ENCODE data around the gene HNRNPA3.
"Not testable (repeated sequence)": the region's sequence is repeated elsewhere in the genome, so short reads cannot be mapped to it uniquely, and the experiment has no call there.

HNRNPA3 gene

GRCh38 chr2:177188482-177189469 is 23.8 kb upstream of the HNRNPA3 start:
- DNase-seq (ENCODE audit: low read depth in 3 of 3): no peak

- no peak for DNase-seq (ENCODE audit: low read depth in 3 of 3)
Observed at GRCh38 chr2:177190941-177191340, 21.7 kb upstream of the HNRNPA3 start.

DNA sequence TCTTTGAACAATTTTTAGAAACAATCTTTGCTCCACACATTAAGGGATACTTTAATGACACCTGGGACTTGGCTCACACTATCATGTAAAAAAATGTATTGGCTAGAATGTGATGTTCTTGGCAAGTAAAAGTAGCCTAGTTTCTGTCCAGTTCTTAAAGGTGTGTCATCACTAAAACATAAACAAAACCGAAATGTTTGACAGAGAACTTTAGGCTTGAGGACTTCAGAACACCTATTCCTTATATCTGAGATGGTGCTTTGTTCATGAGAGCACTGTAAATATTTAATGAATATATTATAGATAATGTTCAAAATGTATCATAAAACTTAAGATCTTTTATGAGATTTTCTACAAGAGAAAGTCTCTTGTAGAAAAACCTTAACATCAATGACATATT is 19.8 kb upstream of the HNRNPA3 start:
- no peak for DNase-seq (ENCODE audit: low read depth in 3 of 3)

DNA sequence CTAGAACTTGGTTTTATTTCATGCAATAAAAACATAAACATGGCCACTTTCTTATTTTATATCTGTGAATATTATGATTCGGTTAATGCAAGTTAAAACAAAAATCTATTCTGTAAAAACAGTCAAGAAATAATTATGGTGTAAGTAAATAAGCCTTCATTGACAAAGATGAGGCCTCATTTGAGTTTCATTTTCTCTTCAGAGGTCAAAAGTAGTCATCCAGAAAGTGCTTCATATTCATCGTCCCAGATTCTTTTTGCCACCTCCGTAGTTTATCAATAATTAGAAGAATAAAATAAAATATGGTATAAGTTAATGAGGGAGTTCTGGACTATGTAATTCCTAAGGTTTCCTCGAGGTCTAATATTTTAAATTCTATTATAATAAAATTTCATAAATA is 19.4 kb upstream of the HNRNPA3 start:
- DNase-seq (ENCODE audit: low read depth in 3 of 3): no peak

DNA sequence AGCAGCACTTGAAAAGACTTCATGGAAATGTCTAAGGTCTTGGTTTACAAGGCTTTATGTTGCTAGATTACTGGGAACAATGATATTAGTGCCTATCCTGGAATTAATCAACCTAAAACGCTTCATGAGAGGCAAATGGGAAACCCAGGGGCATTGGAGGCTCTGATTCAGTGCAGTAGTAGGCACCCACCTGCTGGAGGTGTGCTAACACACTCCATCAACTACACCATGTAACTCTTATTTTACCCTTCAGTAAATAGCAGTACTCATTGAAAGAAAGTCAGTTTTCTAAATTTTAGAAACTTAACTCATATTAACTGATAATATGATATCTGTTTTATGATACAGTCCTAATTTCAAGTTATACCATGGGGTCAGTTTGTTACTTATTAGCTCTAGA is 17.4 kb upstream of the HNRNPA3 start:
- DNase-seq (ENCODE audit: low read depth in 3 of 3): no peak

GRCh38 chr2:177200419-177200818 is 12.2 kb upstream of the HNRNPA3 start:
- DNase-seq (ENCODE audit: low read depth in 3 of 3): not testable (repeated sequence)

DNA sequence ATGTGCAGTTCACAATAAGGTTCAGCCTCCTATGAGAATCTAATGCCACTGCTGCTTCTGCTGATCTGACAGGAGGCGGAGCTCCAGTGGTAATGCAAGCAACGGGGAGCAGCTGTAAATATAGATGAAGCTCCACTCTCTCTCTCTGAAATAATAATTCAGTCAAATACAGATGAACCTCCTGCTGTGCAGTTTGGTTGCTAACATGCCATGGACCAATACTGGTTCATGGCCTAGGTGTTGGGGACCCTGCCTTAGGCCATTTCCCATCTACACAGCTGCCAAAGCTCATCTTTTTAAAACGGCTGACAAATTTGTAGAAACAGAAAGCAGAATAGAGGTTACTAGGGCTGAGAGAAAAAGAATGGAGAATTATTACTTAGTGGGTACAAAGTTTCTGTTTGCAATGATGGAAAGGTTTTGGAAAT is 10.7 kb upstream of the HNRNPA3 start:
- no peak for DNase-seq (ENCODE audit: low read depth in 3 of 3)

- DNase-seq (ENCODE audit: low read depth in 3 of 3): no peak
Observed at GRCh38 chr2:177204417-177204816, 8.2 kb upstream of the HNRNPA3 start.

DNA sequence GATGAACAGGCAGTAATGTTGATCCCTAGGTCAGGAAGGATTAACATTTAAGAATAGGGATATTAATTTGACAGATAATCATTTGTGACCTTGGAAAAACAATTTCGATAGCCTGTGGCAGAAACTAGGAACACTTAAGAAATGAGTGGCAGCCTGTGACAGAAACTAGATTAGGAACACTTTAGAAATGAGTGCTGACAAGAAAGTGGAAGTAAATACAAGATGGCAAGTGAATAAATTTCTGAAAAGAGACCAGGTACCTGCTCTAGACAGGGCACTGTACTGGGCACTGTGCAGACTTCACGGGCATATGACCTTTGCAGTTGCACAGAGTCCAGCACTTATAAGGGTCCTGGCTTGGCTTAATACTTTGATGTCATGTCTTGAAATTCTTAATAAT is 5.5 kb upstream of the HNRNPA3 start:
- no peak for DNase-seq (ENCODE audit: low read depth in 3 of 3)

DNA sequence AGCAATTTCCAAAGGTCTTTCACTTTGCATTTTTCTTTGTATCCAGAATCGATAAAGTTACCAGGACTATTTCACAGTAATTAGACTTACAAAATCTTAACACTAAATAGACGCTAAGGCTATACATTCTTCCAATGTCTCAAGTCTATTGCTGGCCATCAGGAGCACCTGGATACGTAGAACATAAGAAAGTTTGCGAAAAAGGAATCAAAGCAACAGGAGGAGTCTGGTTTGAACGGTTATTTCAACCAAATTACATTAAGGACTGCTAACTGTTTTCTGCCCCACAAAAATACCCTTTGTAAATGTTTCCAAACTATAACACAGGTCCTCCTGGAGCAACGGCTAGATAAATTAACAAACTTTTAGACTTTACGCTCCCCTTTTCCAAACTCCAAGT is 1.4 kb upstream of the HNRNPA3 start:
- no peak for DNase-seq (ENCODE audit: low read depth in 3 of 3)

- DNase-seq (ENCODE audit: low read depth in 3 of 3): no peak
Observed at GRCh38 chr2:177211576-177212105, 953 bp upstream of the HNRNPA3 start.

DNA sequence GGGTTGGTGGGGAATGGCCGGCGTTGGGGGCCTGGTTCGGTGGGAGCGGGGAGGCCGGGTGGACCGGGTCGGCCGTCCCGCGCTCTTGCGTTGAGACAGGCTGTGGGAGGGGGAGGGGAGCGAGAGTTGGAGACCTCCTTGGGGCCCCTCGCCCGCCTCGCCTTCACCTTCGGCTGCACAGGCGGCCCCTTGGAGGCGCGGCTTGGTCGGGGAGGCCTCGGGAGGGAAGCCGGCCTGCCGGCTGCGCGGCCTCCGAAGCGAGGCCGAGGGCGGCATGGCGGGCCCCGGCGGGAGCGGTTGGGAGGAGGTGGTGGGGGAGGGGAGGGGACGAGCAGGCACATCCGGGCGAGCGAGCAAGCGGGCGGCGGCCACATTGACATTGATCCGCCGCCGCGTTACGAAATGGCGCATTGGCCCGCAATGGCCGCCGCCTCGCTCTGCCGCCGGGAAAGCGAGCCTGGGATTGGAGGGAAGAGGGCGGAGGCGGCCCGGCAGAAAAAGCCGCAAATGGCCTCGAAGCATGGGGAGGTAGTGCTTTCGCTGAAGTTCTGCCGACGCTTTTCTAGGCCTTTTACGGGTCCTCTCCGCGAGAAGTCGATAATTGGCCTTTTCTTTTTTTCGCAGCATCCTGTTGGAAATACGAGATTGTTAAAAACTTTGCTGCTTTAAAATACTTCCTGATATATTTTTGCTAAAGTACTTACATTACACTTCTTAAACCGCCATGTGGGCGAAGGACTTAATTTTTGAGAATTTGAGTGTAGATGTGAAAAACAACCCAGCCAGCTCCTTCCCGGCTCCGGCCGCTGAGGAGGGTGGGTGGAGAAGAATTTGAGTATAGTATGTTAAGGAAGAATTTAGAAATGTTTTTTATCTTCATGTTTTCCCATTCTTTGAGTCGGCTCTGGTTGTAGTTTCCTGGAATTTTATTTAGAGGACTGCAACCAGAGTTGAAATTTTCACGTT is 580 bp downstream of the HNRNPA3 start:
- peak; percentile 82 to 90 (median 87) for DNase-seq (ENCODE audit: low read depth in 3 of 3)

DNA sequence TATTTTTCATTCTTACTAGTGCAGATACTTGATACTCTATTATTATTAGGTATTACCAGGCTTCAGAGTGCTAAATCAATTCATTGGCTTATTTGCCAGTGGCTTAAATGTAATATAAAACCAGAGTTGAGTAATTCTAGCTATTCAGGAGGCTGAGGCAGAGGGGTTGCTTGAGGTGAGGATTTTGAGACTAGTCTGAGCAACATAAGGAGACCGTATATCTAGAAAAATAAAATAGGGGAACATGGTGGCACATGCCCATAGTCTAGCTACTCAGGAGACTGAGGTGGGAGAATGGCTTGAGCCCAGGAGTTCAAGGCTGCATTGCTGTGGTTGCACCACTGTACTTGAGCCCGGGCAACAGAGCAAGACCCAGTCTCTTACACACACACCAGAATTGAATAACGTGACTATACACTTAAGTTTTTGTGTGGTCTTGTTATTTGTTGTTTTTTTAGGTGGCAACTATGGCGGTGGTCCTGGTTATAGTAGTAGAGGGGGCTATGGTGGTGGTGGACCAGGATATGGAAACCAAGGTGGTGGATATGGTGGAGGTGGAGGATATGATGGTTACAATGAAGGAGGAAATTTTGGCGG is 4.8 kb downstream of the HNRNPA3 start:
- DNase-seq (ENCODE audit: low read depth in 3 of 3): no peak

DNA sequence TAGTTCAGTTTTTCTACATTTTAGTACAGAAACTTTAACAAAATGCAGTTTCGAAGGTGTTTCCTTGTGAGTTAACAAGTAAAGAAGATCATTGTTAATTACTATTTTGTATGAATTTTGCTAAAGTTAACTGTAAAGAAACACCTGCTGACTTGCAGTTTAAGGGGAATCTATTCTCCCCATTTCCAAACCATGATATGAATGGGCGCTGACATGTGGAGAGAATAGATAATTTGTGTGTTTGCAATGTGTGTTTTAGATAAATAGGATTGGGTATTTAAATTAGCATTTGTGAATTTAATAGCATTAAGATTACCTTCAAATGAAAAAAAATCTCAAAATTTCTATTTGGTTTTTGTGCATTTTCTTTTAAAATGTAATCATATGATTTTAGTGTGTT is 7.2 kb downstream of the HNRNPA3 start:
- not testable (repeated sequence) for DNase-seq (ENCODE audit: low read depth in 3 of 3)

GRCh38 chr2:177221534-177221933 is 8.9 kb downstream of the HNRNPA3 start:
- DNase-seq (ENCODE audit: low read depth in 3 of 3): no peak

DNA sequence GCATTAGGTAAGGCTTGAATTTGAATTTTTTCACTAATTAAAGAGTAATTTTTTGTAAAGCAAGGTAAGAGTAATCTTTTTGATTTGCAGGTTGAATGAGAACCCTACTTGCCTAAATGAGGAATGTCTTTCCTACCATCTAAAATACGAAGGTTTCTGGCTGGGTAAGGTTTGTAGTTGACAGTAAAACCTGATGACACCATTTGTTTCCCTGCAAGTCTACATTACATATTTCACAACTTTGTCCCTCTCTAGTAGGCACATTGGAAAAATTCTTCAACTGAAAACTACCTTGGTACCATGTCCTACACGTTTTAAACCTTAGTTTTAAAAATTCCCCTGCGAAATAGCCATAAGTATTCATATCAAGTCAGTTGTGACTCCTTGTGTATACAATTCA is 9.4 kb downstream of the HNRNPA3 start:
- no peak for DNase-seq (ENCODE audit: low read depth in 3 of 3)

GRCh38 chr2:177223436-177223835 is 10.8 kb downstream of the HNRNPA3 start:
- DNase-seq (ENCODE audit: low read depth in 3 of 3): not testable (repeated sequence)

DNA sequence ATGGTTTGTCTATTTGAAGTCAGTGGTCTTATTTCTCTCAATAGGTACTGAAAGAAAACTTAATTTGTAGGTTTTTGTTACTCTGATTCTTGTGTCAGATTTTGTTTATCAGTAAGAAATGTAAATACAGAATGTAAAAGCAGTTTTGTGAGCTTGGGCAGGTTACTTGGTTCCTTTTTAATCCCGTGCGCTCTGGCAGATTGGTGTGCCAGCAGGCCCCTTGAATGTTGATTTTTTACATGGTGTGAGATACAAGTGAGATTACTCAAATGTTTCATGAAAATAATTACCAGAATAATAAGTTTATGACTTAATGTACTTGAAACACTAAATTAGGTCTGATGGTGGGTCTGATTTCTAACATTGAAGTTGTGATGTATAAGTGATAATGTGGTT is 13.4 kb downstream of the HNRNPA3 start:
- DNase-seq (ENCODE audit: low read depth in 3 of 3): no peak

- no peak for DNase-seq (ENCODE audit: low read depth in 3 of 3)
Observed at GRCh38 chr2:177229442-177230242, 17.0 kb downstream of the HNRNPA3 start.

DNA sequence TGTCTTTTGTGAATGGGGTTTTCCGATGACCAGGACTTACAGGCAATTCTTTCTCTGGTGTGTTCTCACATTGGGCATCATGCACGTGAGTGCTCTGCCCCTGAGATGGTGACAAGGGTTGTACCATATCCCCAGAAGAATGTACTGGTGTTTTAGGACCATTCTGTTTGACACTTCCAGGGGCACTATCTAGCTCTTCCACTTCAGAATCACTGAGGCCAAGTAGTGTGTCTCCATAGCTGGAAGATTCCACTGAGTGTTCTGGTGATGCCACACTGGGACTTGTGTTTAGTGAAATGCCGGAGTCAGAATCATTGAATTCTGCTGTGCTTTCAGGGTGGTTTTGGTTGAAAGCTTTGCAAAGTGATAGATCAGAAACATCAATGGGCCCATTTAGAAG is 18.7 kb downstream of the HNRNPA3 start:
- DNase-seq (ENCODE audit: low read depth in 3 of 3): no peak

Measured in stimulated activated CD4-positive, alpha-beta T cell treated with anti-CD3 and anti-CD28 coated beads, TNF-alpha, amount 100 ng/mL, for 4 hours (primary cell).